HT1080 (cell line): ENCODE data around the gene DLGAP4. TPM values are rescaled to one million over a fixed set of nuclear protein-coding genes. Genes with fewer than 3 reads are reported as not detected.
A peak's percentile ranks its signal among the peaks of the same experiment; 100 is the strongest.

ENCODE experiments used
- DNase-seq: peaks from one replicate; pipeline ENCODE4 v3.0.0-alpha.2; 2015; ENCODE audit warnings: low read depth
- total RNA-seq: library from RNA; depleted of rRNA; stranded (reverse); fragments of >200 nt; shearing (Covaris generic); gene quantifications from 2 replicates; pipeline ENCODE4 v1.2.3, GENCODE V29; 2014

DLGAP4 gene
- total RNA-seq, 1 experiment from 2014 or later = 21.4 TPM

GRCh38 chr20:36320898-36321695 lies 15.0 kb downstream of the DLGAP4 start:
- DNase-seq = no peak

- DNase-seq = no peak
Measured at GRCh38 chr20:36322131-36322530, 16.0 kb downstream of the DLGAP4 start.

- no peak for DNase-seq
Measured at GRCh38 chr20:36330091-36330490, 24.0 kb downstream of the DLGAP4 start.

GRCh38 chr20:36331209-36331608 lies 25.1 kb downstream of the DLGAP4 start:
- no peak for DNase-seq

GRCh38 chr20:36333841-36334240 lies 27.7 kb downstream of the DLGAP4 start:
- DNase-seq = no peak

- DNase-seq = no peak
Measured at GRCh38 chr20:36334281-36335205, 28.4 kb downstream of the DLGAP4 start.

- no peak for DNase-seq
Measured at GRCh38 chr20:36335206-36335870, 29.2 kb downstream of the DLGAP4 start.

- no peak for DNase-seq
Measured at GRCh38 chr20:36336204-36336603, 30.1 kb downstream of the DLGAP4 start.

- DNase-seq = no peak
Measured at GRCh38 chr20:36336954-36337704, 31.0 kb downstream of the DLGAP4 start.

GRCh38 chr20:36337886-36338285 lies 31.7 kb downstream of the DLGAP4 start:
- no peak for DNase-seq

- DNase-seq = peak; percentile 24
Measured at GRCh38 chr20:36339646-36340592, 33.8 kb downstream of the DLGAP4 start.

GRCh38 chr20:36340593-36340990 lies 34.5 kb downstream of the DLGAP4 start:
- no peak for DNase-seq

GRCh38 chr20:36341331-36342020 lies 35.3 kb downstream of the DLGAP4 start:
- no peak for DNase-seq

- no peak for DNase-seq
Measured at GRCh38 chr20:36342331-36343120, 36.4 kb downstream of the DLGAP4 start.

- no peak for DNase-seq
Measured at GRCh38 chr20:36343641-36344040, 37.5 kb downstream of the DLGAP4 start.

GRCh38 chr20:36344517-36345132 lies 38.5 kb downstream of the DLGAP4 start:
- DNase-seq = no peak

- no peak for DNase-seq
Measured at GRCh38 chr20:36346256-36346655, 40.1 kb downstream of the DLGAP4 start.
